Activated CD4-positive, alpha-beta memory T cell treated with anti-CD3 and anti-CD28 coated beads for 36 hours (primary cell): ENCODE results near the gene SHMT2. TPM values are rescaled to one million over a fixed set of nuclear protein-coding genes. Genes with fewer than 3 reads are reported as not detected.

ENCODE experiments used
- CTCF ChIA-PET: fragments of 350-600 bp; sonication (Branson Sonifier 250); formaldehyde crosslinking; loops from one replicate; lab custom pipeline; 2021; ENCODE audit warnings: antibody characterized with exemption, inconsistent platforms; lab: Charles Lee
- POLR2A ChIA-PET: fragments of 350-600 bp; sonication (Branson Sonifier 250); formaldehyde crosslinking; loops from one replicate; lab custom pipeline; 2021; ENCODE audit warnings: antibody characterized with exemption; lab: Charles Lee
- DNase-seq: peaks from one replicate; pipeline ENCODE4 v3.0.0-alpha.2; 2020
- H3K27ac Mint-ChIP-seq: one replicate; pipeline ENCODE4 v1.8.0; 2021; ENCODE audit warnings: mixed read lengths
- H3K27me3 Mint-ChIP-seq: one replicate; pipeline ENCODE4 v1.8.0; 2021; ENCODE audit warnings: mixed read lengths
- H3K36me3 Mint-ChIP-seq: one replicate; pipeline ENCODE4 v1.8.0; 2021; ENCODE audit warnings: mixed read lengths
- H3K4me1 Mint-ChIP-seq: one replicate; pipeline ENCODE4 v1.8.0; 2021; ENCODE audit warnings: low read depth, mixed read lengths
- H3K4me3 Mint-ChIP-seq: one replicate; pipeline ENCODE4 v1.8.0; 2021; ENCODE audit warnings: mild to moderate bottlenecking, mixed read lengths
- H3K9me3 Mint-ChIP-seq: one replicate; pipeline ENCODE4 v1.8.0; 2021; ENCODE audit warnings: mixed read lengths
- intact Hi-C: fragments of 100-400 bp; cut with micrococcal nuclease; formaldehyde crosslinking; loops from one replicate; pipeline ENCODE4 v1.15.1; 2023
- total RNA-seq, 2 experiments: library from RNA; stranded (reverse); gene quantifications; one replicate each; pipeline ENCODE4 v1.2.3, GENCODE V29; 2021

The SHMT2 gene
- total RNA-seq, 2 experiments from 2014 or later: 401 to 404 TPM

- H3K27ac Mint-ChIP-seq: no peak overlapping the region
- DNase-seq: no peak
- ChIA-PET POLR2A (interaction anchor here (0.6 to 1.0 kb wide), 3 partner anchors 18 to 19 kb away, joined by 3 to 5 read pairs (median 4); no protein-coding TSS in a partner anchor), CTCF (interaction anchor here (1.1 to 13.3 kb wide), 5 partner anchors 9 to 229 kb away, joined by 3 to 447 read pairs (median 9); partner anchors contain the start of gene NXPH4)
- peaks cover 25% of the 10 kb centered on the region for H3K4me1 Mint-ChIP-seq
- no peaks in the 10 kb centered on the region for H3K9me3 Mint-ChIP-seq
- H3K27me3 Mint-ChIP-seq: peaks cover 76% of the 10 kb centered on the region
- intact Hi-C loops: loop anchor here (2.0 kb wide), 1 partner anchor 15 kb away; no protein-coding TSS in a partner anchor
- peaks cover 3% of the 10 kb centered on the region for H3K36me3 Mint-ChIP-seq
- H3K4me3 Mint-ChIP-seq: no peak overlapping the region
Measured at GRCh38 chr12:57223191-57224165, 6.0 kb upstream of the SHMT2 start.

GRCh38 chr12:57224278-57224972 lies 5.1 kb upstream of the SHMT2 start:
- intact Hi-C loops: loop anchor here (2.0 kb wide), 1 partner anchor 14 kb away; no protein-coding TSS in a partner anchor
- ChIA-PET CTCF (interaction anchor here (1.1 to 13.3 kb wide), 7 partner anchors 9 to 234 kb away, joined by 3 to 447 read pairs (median 6); partner anchors contain the start of genes GLI1, NXPH4 and STAT6), POLR2A (interaction anchor here (0.9 to 1.0 kb wide), 2 partner anchors 17 to 18 kb away, joined by 4 to 5 read pairs; no protein-coding TSS in a partner anchor)
- H3K4me3 Mint-ChIP-seq: no peak overlapping the region
- H3K27ac Mint-ChIP-seq: no peak overlapping the region
- peaks cover 3% of the 10 kb centered on the region for H3K36me3 Mint-ChIP-seq
- DNase-seq: no peak
- H3K4me1 Mint-ChIP-seq: peaks cover 33% of the 10 kb centered on the region
- H3K27me3 Mint-ChIP-seq: peaks cover 67% of the 10 kb centered on the region
- no peaks in the 10 kb centered on the region for H3K9me3 Mint-ChIP-seq

- Mint-ChIP-seq H3K4me1 (peaks cover 35% of the 10 kb centered on the region), H3K27me3 (peaks cover 61% of the 10 kb centered on the region), H3K36me3 (peaks cover 9% of the 10 kb centered on the region), H3K4me3 (peak overlapping the region; percentile 55), H3K27ac (no peak overlapping the region), H3K9me3 (no peaks in the 10 kb centered on the region)
- intact Hi-C loops: loop anchor here (1.0 to 5.0 kb wide), 3 partner anchors 10 to 138 kb away; partner anchors contain the start of gene NAB2
- peak; percentile 75 for DNase-seq
- ChIA-PET POLR2A (interaction anchor here (0.9 to 1.2 kb wide), 2 partner anchors 16 to 18 kb away, joined by 4 to 5 read pairs; no protein-coding TSS in a partner anchor), CTCF (interaction anchor here (1.1 to 13.3 kb wide), 6 partner anchors 9 to 234 kb away, joined by 4 to 447 read pairs (median 8); partner anchors contain the start of genes GLI1, NXPH4 and STAT6)
Measured at GRCh38 chr12:57224973-57225679, 4.4 kb upstream of the SHMT2 start.

GRCh38 chr12:57225680-57226210 lies 3.8 kb upstream of the SHMT2 start:
- Mint-ChIP-seq H3K27ac (no peak overlapping the region), H3K4me3 (peak overlapping the region; percentile 23), H3K9me3 (no peaks in the 10 kb centered on the region), H3K4me1 (peaks cover 38% of the 10 kb centered on the region), H3K36me3 (peaks cover 15% of the 10 kb centered on the region), H3K27me3 (peaks cover 58% of the 10 kb centered on the region)
- no peak for DNase-seq
- intact Hi-C loops: loop anchor here (1.0 to 5.0 kb wide), 3 partner anchors 10 to 138 kb away; partner anchors contain the start of gene NAB2
- POLR2A ChIA-PET: interaction anchor here (1.2 to 1.3 kb wide), 3 partner anchors 12 to 17 kb away, joined by 3 to 8 read pairs (median 4); no protein-coding TSS in a partner anchor
- CTCF ChIA-PET: interaction anchor here (2.9 to 13.3 kb wide), 3 partner anchors 11 to 227 kb away, joined by 9 to 447 read pairs (median 175); partner anchors contain the start of gene NXPH4

- intact Hi-C loops: loop anchor here (5.0 kb wide), 1 partner anchor 139 kb away; the partner anchor contains the start of gene NAB2
- CTCF ChIA-PET: interaction anchor here (11.5 to 13.3 kb wide), 2 partner anchors 12 to 14 kb away, joined by 175 to 447 read pairs; partner anchors contain the start of gene NXPH4
- Mint-ChIP-seq H3K4me1 (peaks cover 42% of the 10 kb centered on the region), H3K9me3 (no peaks in the 10 kb centered on the region), H3K27ac (no peak overlapping the region), H3K36me3 (peaks cover 25% of the 10 kb centered on the region), H3K27me3 (peaks cover 48% of the 10 kb centered on the region), H3K4me3 (peak overlapping the region; percentile 24)
- no peak for DNase-seq
- POLR2A ChIA-PET: interaction anchor here (0.6 to 1.9 kb wide), 5 partner anchors 11 to 24 kb away, joined by 3 to 8 read pairs (median 5); partner anchors contain the start of gene STAC3
Measured at GRCh38 chr12:57226588-57227314, 2.8 kb upstream of the SHMT2 start.

GRCh38 chr12:57227315-57228115 lies 2.0 kb upstream of the SHMT2 start:
- Mint-ChIP-seq H3K9me3 (no peaks in the 10 kb centered on the region), H3K27ac (no peak overlapping the region), H3K4me3 (no peak overlapping the region), H3K36me3 (peaks cover 32% of the 10 kb centered on the region), H3K27me3 (peaks cover 40% of the 10 kb centered on the region), H3K4me1 (peaks cover 48% of the 10 kb centered on the region)
- CTCF ChIA-PET: interaction anchor here (0.9 to 13.3 kb wide), 3 partner anchors 13 to 231 kb away, joined by 5 to 447 read pairs (median 175); partner anchors contain the start of gene NXPH4
- intact Hi-C loops: loop anchor here (5.0 kb wide), 1 partner anchor 140 kb away; the partner anchor contains the start of gene NAB2
- POLR2A ChIA-PET: interaction anchor here (1.3 to 1.9 kb wide), 2 partner anchors 12 to 15 kb away, joined by 6 to 8 read pairs; no protein-coding TSS in a partner anchor
- DNase-seq: no peak

GRCh38 chr12:57229046-57229633 lies 371 bp upstream of the SHMT2 start:
- POLR2A ChIA-PET: interaction anchor here (0.8 to 3.5 kb wide), 8 partner anchors 8 to 251 kb away, joined by 3 to 38 read pairs (median 6); partner anchors contain the start of genes ARHGAP9 and STAT6
- DNase-seq: no peak

GRCh38 chr12:57230381-57231155 lies 1.1 kb downstream of the SHMT2 start:
- peaks cover 54% of the 10 kb centered on the region for H3K4me1 Mint-ChIP-seq
- intact Hi-C loops: no loop called here

More at GRCh38 chr12:57229046-57229633, 371 bp upstream of the SHMT2 start:
- Mint-ChIP-seq H3K36me3 (peaks cover 49% of the 10 kb centered on the region), H3K4me1 (peaks cover 54% of the 10 kb centered on the region), H3K9me3 (no peaks in the 10 kb centered on the region), H3K27me3 (peaks cover 26% of the 10 kb centered on the region), H3K27ac (peak overlapping the region; percentile 94), H3K4me3 (peak overlapping the region; percentile 98)
- intact Hi-C loops: loop anchor here (1.0 to 5.0 kb wide), 2 partner anchors 10 to 142 kb away; partner anchors contain the start of gene NAB2
- CTCF ChIA-PET: interaction anchor here (0.5 to 13.3 kb wide), 11 partner anchors 10 to 600 kb away, joined by 3 to 447 read pairs (median 4); partner anchors contain the start of genes GLI1 and NXPH4

More at GRCh38 chr12:57230381-57231155, 1.1 kb downstream of the SHMT2 start:
- CTCF ChIA-PET: interaction anchor here (1.2 to 13.3 kb wide), 7 partner anchors 10 to 229 kb away, joined by 3 to 447 read pairs (median 7); partner anchors contain the start of genes GLI1 and NXPH4
- H3K36me3 Mint-ChIP-seq: peaks cover 58% of the 10 kb centered on the region
- no peaks in the 10 kb centered on the region for H3K9me3 Mint-ChIP-seq
- H3K27ac Mint-ChIP-seq: peak overlapping the region; percentile 94
- H3K27me3 Mint-ChIP-seq: peaks cover 16% of the 10 kb centered on the region
- POLR2A ChIA-PET: interaction anchor here (1.0 to 3.5 kb wide), 6 partner anchors 9 to 547 kb away, joined by 3 to 38 read pairs (median 8); partner anchors contain the start of genes ARHGAP9 and STAT6
- peak overlapping the region; percentile 98 for H3K4me3 Mint-ChIP-seq
- no peak for DNase-seq
